ENCODE results near the gene DMBT1. TPM values are rescaled to one million over a fixed set of nuclear protein-coding genes. Genes with fewer than 3 reads are reported as not detected.

The DMBT1 gene
- total RNA-seq, 2 experiments from 2014 or later: not detected

Other genes starting within 250 kb of the DMBT1 start
- 10 to 100 TPM; 16.5 to 16.7 TPM for gene PLEKHA1, start 186.0 kb upstream of the DMBT1 start, total RNA-seq
- not detected for gene ARMS2, start 106.1 kb upstream of the DMBT1 start, total RNA-seq
- not detected for gene HTRA1, start 99.2 kb upstream of the DMBT1 start, total RNA-seq
- not detected for gene C10orf120, start 139.1 kb downstream of the DMBT1 start, total RNA-seq

Measured in activated CD8-positive, alpha-beta memory T cell treated with anti-CD3 and anti-CD28 coated beads for 36 hours (primary cell).